T-helper 1 cell (primary cell): ENCODE results near the gene SMCHD1.

Experiments used
- DNase-seq, 5 donors: peaks; one replicate each; pipeline ENCODE4 v3.0.0-alpha.2; 2012 to 2020
- total RNA-seq, 4 donors: gene quantifications; one replicate each; lab custom pipeline; 2026; lab: John Stamatoyannopoulos, UW

Gene SMCHD1
- total RNA-seq: 894 to 1,120 (median 988) reads per million in 4 donors

DNA sequence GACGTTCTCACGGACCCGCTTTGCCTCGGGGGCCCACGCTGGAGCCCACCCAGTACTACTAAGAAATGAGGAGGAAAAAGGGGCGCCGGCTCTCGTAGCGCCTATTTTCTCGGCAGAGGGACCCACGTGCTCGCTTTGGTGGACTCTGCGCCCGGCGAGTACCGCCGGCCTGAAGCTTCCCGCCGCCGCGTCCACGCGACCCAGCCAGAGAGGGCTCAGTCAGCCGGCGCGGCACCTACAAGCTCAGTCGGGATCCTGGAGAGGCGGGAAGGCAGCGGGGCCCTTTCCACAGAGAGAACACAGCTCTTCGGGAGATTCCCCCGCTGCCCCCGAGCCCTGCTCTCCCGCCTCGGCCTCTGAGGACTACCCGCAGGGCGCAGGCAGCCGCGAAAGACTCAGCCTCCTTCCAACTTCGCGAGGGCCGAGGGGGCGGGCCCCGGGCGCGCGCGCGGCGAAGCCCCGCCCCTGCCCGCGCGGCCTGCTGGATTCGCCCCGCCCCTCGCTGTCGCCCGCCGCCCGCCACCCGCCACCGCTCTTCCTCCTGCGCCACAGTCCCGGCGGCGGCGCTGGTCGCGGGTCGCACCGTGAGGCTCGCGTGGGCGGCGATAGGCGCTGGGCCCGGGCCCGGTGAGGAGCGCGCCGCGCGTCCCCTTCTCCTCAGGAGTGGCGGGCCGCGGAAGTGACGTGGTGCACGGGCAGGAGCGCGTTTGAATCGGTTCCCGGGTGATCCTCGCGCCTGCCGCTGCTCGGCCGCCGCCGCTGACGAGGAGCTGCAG, at the start of gene SMCHD1:
Gene SMCHD1 (plus strand): TSS at position 549 of the 776 bp plus-strand sequence. CDS start 350 bp downstream, outside the sequence.
- peak; percentile 81 to 90 (median 86) for DNase-seq

DNA sequence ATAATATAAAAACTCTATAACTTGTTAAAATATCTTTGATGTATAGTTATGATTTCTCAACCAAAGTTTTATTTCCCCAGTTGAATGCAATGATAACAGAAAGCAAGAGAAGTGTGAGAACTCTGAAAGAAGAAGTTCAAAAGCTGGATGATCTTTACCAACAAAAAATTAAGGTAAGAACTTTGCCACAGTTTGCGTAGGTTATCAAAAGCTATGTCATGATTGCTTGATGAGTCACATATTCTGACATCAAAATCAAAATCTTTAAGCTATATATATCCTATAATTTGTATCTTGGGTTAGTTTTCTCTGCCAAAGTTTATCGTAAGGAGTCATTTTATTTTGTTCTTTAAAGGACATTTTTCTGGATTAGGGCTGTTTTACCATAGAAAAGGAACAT, 49.2 kb upstream of the SMCHD1 start:
- DNase-seq: no peak

DNA sequence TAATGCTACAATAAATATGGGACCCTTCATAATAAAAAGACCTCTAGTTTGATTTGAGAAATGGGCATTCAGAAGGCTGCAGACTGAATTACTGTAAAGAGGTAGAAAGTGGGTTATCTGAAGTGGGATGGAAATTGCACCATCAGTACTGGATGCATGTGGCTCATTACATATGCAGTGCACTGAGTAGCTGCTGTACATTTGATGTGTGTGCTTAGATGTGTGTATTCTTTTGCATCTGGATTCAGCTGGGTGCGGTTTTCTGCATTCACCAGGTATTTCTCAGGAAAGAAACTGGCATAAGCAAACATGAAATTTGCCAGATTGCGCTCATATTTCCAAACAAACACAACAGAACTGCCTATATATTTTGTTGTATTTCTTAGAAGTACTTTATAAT, 45.9 kb upstream of the SMCHD1 start:
- DNase-seq: no peak

DNA sequence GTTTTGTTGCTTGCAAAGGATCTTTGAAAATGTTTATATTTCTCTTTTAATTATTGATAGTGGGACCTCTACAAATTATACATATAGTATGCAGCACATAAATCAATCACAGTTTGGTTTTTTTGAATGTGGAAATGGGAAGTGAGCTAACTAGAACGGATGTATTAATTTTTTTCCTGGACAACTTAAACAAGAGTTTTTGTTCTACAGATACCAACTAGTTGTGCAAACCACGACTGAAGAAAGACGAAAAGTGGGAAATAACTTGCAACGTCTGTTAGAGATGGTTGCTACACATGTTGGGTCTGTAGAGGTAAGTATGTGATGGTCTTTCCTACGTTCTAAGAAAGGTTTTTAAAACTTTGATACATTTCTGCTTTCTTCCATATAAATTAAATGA, 45.0 kb upstream of the SMCHD1 start:
- DNase-seq: no peak

DNA sequence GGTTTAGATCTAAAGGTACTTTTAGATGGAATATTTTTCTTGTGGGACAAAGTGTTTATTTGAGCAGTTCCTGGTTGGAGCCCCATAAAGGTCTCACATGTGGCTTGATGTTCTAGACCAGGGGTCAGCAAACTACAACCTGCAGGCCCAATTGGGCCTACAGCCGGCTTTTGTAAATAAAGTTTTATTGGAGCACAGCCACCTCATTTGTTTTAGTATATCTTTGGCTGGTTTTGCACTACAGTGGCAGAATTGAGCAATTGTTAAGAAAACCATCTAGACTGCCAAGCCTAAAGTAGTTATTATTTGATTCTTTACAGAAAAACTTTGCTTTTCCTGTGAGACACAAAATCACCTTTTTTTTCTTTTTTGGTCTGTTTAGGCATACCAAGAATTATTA, 42.5 kb upstream of the SMCHD1 start:
- DNase-seq: no peak

DNA sequence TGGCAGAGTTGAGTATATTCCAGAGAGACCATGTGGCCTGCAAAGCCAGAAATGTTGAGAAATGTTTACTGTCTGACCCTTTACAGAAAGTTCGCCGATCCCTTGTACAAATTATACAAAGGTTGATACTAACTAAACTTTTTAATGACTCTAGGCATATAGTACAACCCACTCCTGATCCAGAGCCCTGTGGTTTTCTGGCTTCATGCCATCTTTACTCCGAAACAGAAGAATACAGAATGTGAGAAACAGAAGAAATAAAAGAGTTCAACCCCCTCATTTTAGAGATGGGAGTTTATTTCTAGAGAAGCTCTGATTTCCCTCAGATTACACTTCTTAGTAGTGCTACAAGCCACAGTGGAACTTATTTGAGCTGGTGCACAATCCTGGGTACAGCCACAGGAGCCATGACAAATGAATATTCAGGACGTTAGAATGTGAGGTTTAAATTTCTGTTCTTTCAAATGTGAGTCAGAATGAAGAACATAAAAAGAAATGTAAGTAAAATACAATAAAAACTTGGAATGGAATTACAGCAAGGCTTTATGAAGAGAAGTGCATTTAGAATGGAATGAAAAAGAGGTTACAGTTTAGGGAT, 38.0 kb upstream of the SMCHD1 start:
- no peak for DNase-seq

DNA sequence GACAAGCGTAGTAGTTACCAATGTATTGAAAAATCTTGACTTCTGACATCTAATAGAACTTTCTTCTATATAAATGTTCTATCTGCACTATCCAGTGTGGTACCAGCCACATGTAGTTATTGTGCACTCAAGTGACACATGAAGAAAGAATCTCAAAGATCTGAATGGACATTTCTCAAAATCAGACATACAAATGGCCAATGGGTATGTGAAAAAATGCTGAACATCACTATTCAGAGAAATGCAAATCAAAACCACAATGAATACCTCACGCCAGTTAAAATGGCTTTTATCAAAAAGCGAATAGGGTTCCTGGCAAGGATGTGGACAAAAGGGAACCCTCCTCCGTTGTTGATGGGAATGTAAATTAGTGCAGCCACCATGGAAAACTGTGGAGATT, 37.5 kb upstream of the SMCHD1 start:
- no peak for DNase-seq

DNA sequence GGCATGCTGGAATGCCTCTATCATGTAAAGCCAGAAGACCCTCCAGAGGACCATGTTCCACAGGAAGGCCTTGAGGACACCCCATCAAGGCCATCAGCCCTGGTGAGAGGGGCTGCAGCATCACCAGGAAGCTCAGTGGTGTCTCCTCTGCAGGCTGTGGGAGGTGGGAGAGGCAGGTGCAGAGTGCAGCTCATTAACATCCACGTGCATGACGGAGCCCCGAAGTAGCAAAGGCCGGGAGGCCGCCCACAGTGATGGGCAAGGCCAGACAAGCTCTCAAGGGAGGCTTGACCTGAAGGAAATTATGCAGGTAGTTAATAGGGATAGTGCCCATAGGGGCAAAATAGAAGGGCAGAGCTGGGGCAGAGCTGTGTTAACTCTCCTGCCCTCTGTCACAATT, 30.3 kb upstream of the SMCHD1 start:
- DNase-seq: no peak

DNA sequence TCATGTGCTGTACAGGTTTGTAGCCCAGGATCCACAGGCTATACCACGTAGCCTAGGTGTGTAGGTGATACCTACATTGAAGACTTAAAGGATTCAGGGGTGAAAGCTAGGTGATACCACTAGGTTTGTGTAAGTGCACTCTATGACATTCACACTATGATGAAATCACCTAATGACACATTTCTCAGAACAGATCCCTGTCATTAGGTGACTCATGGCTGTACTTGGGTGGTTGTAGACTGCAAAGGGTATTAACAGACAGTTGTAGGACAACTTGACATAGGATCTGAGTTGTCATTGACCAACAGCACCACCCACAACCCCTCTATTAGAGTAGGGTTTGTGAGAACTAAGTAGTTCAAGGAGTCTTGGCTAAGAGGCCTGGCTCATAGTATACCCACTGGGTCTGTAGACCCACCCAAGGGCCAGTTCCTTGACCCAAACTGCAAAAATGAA, 27.7 kb upstream of the SMCHD1 start:
- DNase-seq: peak in 1 of 5 donors; percentile 88

DNA sequence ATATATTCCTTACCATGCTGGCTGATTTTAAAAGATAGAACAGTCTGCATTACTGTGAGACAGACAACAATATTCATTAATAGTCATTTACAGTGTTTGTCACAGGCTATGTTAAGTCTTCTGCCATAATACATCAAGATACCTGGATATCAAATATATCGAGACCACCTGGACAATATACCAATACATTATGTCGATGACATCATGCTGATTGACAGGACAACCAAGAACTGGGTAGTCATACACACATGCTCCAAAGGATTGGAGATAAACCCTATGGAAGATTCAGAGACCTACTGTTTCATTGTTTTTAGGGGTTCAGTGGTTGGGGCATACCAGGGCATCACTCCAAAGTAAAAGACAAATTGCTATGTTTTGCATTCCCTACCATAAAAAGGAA, 26.5 kb upstream of the SMCHD1 start:
- no peak for DNase-seq

DNA sequence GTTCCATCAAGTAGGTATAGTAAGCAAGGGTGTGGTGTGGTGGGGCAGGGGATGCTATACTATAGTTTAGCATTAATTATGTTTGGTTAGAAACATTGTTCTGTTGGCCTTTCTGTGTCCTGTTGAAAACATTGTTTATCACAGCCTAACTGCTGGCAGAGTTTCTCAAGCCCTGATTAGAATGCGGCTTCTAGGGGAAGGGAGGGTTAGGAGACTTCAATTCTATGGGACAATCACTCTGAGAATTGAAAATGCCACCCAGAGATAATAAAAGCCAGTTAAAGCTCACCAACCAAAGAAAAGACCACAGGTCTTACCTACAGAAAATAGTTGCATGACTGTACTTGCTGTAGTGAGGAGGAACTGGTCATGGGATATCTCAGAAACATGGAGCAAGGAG, 19.9 kb upstream of the SMCHD1 start:
- no peak for DNase-seq

DNA sequence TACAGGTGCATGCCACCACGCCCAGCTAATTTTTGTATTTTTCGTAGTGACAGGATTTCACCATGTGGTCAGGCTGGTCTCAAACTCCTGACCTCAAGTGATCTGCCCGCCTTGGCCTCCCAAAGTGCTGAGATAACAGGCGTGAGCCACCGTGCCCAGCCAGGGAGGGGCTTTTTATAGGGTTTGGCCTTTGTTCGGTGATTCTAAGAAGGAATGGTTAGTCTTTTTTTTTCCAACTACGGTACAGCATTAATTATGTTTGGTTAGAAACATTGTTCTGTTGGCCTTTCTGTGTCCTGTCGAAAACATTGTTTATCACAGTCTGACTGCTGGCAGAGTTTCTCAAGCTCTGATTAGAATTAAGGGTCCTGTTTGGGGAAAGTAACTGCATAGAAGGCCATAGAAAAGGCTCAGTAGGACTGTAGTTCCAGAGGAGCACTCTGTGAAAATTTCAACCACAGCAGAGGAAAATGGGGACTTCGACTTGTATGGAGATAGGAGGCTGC, 19.3 kb upstream of the SMCHD1 start:
- DNase-seq: no peak

DNA sequence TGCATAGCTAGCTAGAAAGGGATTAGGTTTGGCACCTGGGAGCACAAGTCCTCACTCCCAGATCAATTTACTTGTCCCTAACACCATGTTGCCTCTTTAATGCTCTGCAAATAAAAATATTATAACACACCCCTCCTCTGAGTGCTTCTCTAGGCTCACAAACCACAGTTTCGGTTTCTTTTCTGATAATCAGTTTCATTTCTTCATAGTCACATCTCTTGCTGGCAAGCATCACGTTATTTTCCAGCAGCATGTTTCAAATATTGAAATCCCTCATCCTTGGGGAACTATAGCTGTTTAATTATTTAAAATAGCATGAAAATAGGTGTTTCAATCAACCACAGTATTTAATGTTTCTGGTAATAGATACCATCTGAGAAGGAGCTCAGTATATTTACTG, 13.9 kb upstream of the SMCHD1 start:
- peak in 1 of 5 donors; percentile 83 for DNase-seq

DNA sequence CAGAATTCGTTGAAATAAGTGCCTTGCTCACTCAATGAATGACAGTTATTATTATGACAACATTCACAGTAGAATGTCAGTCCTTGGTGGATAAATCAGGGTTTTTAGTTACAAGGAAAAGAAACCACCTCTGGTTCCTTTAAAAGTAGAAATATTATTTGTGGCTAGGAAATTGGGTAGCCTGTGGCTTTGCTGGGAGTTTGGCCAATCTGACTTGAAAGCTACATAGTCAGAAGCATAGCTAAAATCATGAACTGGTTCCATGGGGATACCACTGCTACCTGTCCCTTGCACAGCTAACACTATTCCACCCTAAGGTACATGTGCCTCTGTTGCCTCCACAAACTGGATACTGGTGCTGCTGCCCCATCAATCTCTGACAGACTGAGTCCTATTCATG, 12.8 kb upstream of the SMCHD1 start:
- DNase-seq: no peak

DNA sequence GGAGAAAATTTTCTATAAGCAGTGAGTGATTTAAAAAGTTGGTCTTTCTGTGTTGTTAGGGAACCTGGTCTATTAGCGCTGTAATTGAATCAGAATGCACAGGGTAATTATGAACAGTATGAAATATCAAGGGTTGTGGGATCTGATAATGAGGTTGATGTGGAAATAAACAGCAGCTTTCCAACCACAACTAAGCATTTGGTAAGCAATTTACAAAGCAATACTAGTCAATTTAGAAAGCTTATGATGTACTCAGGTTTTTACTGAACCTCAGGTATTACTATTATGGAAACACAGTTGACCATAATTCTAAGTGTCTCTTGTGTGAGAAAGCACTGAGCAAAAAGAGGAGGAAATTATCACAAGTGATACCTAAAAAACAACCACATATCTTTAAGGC, 11.0 kb upstream of the SMCHD1 start:
- DNase-seq: peak in 1 of 5 donors; percentile 45

DNA sequence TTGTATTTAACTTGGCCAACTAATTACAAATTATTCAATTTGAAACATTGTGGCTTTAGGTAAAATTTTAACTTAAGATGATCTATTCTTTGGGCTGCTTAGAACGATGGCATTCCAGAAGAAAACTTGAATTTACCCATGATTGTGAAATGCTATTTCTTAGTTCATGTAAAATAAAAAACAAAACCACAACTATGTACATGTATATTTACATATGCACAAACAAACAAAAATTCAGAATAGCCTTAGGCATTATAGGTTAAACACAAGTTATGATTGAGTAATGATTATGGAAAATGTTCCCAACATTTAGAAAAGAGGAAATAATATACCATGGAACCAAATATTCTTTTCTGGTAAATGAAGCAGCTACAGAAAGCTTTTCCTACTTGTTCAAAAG, 3.5 kb upstream of the SMCHD1 start:
- DNase-seq: no peak

DNA sequence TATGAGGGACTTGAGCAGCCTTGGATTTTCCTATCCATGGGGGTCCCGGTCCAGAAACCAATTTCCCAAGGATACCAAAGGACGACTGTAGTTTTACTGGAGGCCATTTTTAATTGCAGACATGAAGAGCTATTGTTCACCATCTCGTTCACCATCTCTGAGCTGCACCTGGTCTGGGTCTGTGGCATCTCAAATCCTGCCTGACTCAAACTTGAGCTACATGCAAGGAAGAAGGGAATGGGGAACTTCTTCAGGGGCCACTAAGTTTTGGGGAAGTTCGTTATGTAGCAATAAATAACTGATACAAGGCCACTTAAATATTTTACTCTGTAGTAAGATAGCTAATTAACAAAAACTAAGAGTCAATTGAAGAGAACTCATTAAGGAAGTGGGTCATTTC, 2.1 kb upstream of the SMCHD1 start:
- no peak for DNase-seq

DNA sequence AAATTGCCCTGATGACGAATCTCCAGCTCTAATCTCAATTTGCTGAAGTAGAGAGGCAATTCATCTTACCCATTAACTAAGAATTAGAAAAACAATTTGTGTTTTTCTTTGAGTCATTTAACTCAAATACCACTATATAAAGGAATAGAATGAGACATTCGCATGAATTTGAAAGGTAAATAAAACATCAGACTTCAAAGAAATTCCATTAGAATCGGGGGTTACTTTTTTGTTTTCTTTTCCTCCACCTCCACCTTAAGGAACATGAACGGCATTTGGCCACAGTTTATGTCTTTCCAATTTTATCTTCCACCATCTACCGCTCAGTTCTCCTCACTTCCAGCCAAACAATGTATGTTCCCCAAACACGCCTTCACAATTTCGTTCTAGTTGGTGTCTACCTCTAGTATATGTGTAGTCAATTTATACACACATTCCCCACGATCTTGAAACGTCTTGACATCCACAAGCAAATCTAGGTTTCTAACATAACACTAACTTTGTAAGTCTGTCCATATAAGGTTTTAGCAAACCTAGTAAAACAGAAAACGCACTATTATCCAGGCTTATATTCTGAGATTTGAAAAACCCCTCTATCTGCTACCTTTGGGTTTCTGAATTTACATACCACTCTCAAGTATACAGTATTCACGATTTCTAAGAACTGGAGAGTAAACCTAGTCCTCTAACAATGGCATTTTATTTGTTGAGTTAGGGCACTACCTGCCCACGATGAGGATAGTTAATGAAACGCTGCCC, 1.2 kb upstream of the SMCHD1 start:
- DNase-seq: no peak

DNA sequence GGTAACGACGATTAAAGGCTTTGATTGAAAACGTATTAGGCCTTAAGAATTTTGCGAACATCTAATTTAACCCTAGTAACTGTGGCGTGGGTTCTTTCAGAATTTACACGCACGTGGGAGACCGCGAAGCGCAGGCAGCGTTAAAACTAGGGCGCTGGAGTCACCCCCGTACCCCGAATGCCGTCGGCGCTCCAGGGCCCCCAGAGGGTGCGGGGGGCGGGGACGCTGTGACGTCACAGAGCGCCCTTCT, 673 bp upstream of the SMCHD1 start:
- peak in 4 of 5 donors; percentile 61 to 79 (median 76) for DNase-seq

DNA sequence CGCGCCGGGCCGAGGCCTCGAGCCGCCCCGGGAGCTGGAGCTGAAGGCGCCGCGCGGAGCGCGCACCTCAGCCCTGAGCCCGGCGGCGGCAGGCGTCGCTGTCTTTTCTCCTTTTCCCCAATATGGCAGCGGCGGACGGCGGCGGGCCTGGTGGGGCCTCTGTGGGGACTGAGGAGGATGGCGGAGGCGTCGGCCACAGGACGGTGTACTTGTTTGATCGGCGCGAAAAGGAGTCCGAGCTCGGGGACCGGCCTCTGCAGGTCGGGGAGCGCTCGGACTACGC, 369 bp downstream of the SMCHD1 start:
- no peak for DNase-seq

DNA sequence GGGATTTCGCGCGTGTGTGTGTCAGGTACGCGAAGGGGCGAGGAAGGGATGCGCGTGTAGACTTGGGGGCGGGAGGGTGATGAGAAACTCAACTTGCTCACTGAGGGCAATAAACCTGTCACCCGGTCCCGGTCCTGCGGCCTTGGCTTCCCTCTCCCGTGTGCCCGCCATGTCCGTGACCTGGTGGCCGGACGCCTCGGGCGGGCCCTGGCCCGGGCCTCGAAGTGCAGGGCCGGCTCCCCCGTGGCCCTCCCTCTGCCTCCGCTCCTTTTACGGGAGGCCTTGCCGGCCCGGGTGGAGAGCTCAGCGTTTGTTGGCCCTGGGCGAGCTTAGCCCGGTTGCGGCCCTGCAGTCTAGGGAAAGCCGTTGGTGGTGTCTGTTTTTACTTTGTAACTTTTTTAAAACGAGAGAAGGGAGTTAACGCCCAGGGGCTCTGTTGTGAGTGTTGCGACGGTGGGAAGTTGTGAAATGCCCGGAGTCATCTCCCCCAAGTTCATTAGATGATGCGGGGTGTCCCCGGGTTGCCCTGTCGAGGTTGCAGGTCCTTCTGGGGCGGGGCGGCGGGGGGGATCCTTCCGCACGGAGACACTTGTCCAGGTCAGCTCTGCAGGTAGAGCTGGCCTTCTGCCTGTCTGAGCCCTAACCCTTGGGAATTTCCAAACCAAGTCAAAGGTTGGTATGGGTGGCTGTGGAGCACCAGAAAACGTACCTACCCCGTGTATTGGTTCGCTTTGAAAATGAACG, 883 bp downstream of the SMCHD1 start:
- peak; percentile 27 to 47 (median 39) for DNase-seq

DNA sequence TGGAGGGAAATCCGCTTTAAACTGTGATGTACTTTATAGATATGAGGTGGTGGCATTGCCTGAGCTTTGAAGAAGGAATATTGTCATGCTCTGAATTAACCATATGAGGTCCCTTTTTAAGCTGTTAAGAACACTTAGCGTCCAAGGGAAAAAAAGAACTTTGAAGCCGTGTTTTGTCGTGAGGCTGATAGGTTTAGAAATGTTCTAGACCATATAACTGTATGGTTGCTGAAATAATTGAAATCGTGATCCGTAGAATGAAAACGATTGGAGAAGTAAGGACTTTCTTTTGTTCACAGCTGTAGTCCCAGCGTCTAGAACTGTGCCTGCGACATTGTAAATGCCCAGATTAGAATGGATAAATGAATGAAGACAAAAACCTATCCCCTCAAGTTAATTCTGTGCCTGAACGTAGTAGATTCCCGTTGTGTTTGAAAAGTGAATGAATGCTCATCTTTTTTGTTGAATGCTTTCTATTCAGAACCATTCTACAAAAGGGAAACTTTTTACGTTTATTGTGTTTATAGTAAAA, 1.5 kb downstream of the SMCHD1 start:
- peak in 1 of 5 donors; percentile 34 for DNase-seq
